ENCODE measurements around the gene CDC23. TPM values are rescaled to one million over a fixed set of nuclear protein-coding genes. Genes with fewer than 3 reads are reported as not detected.
"Not testable (repeated sequence)": the region's sequence is repeated elsewhere in the genome, so short reads cannot be mapped to it uniquely, and the experiment has no call there.

Gene CDC23
- total RNA-seq, 1 donor from 2014 or later: 40.8 TPM

DNA sequence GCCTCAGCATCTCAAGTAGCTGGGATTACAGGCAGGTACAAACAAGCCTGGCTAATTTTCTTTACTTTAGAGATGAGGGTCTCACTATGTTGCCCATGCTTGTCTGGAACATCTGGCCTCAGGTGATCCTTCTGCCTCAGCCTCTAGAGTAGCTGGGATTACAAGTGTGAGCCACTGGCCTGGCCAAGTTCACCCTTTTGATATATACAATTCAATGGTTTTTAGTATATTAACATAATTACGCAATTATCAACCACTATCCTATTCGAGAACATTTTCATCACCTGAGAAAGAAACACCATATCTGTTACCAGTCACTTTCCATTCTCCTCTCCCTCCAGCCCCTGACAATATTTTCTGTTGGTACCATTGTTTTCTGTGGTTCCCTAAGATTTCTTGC lies 3.7 kb upstream of the CDC23 start:
- H3K27me3 Mint-ChIP-seq (ENCODE audit: unreplicated experiment): peaks cover 3% of the 10 kb centered on the region
- H3K27ac Mint-ChIP-seq (ENCODE audit: unreplicated experiment): no peak overlapping the region
- H3K36me3 Mint-ChIP-seq (ENCODE audit: low read depth, unreplicated experiment): peaks cover 5% of the 10 kb centered on the region
- no peak for DNase-seq (ENCODE audit: low spot score)
- H3K9me3 Mint-ChIP-seq (ENCODE audit: unreplicated experiment): no peaks in the 10 kb centered on the region
- TF ChIP-seq, protein P1, sequence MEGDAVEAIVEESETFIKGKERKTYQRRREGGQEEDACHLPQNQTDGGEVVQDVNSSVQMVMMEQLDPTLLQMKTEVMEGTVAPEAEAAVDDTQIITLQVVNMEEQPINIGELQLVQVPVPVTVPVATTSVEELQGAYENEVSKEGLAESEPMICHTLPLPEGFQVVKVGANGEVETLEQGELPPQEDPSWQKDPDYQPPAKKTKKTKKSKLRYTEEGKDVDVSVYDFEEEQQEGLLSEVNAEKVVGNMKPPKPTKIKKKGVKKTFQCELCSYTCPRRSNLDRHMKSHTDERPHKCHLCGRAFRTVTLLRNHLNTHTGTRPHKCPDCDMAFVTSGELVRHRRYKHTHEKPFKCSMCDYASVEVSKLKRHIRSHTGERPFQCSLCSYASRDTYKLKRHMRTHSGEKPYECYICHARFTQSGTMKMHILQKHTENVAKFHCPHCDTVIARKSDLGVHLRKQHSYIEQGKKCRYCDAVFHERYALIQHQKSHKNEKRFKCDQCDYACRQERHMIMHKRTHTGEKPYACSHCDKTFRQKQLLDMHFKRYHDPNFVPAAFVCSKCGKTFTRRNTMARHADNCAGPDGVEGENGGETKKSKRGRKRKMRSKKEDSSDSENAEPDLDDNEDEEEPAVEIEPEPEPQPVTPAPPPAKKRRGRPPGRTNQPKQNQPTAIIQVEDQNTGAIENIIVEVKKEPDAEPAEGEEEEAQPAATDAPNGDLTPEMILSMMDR (IDR thresholded peaks at IDR 0.05; ENCODE audit: unreplicated experiment): no peak
- H3K4me3 Mint-ChIP-seq (ENCODE audit: unreplicated experiment): no peak overlapping the region
- peaks cover 12% of the 10 kb centered on the region for H3K4me1 Mint-ChIP-seq (ENCODE audit: unreplicated experiment)

- Mint-ChIP-seq H3K27me3 (ENCODE audit: unreplicated experiment) (peaks cover 3% of the 10 kb centered on the region), H3K4me3 (ENCODE audit: unreplicated experiment) (peak overlapping the region; percentile 100), H3K9me3 (ENCODE audit: unreplicated experiment) (no peaks in the 10 kb centered on the region), H3K36me3 (ENCODE audit: low read depth, unreplicated experiment) (peaks cover 5% of the 10 kb centered on the region), H3K27ac (ENCODE audit: unreplicated experiment) (peak overlapping the region; percentile 97), H3K4me1 (ENCODE audit: unreplicated experiment) (peaks cover 14% of the 10 kb centered on the region)
- TF ChIP-seq, protein P1 (IDR thresholded peaks at IDR 0.05; ENCODE audit: unreplicated experiment): no peak
- DNase-seq (ENCODE audit: low spot score): no peak
Observed at GRCh38 chr5:138212828-138213160, 329 bp downstream of the CDC23 start.

DNA sequence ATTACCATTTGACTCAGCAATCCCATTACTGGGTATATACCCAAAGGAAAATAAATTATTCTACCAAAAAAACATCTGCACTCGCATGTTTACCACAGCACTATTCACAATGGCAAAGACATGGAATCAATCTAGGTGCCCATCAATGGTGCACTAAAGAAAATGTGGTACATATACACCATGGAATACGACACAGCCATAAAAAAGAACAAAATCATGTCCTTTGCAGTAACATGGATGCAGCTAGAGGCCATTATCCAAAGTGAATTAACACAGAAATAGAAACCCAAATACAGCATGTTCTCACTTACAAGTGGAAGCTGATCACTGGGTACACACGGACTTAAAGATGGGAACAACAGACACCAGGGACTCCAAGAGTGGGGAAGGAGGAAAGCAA lies 2.1 kb downstream of the CDC23 start:
- Mint-ChIP-seq H3K4me3 (ENCODE audit: unreplicated experiment) (peak overlapping the region; percentile 1), H3K4me1 (ENCODE audit: unreplicated experiment) (peaks cover 14% of the 10 kb centered on the region), H3K27me3 (ENCODE audit: unreplicated experiment) (peaks cover 3% of the 10 kb centered on the region), H3K27ac (ENCODE audit: unreplicated experiment) (no peak overlapping the region), H3K9me3 (ENCODE audit: unreplicated experiment) (no peaks in the 10 kb centered on the region), H3K36me3 (ENCODE audit: low read depth, unreplicated experiment) (peaks cover 5% of the 10 kb centered on the region)
- TF ChIP-seq, protein P1 (IDR thresholded peaks at IDR 0.05; ENCODE audit: unreplicated experiment): no peak
- DNase-seq (ENCODE audit: low spot score): no peak

GRCh38 chr5:138193859-138194258 lies 19.3 kb downstream of the CDC23 start:
- not testable (repeated sequence) for H3K9me3 Mint-ChIP-seq (ENCODE audit: unreplicated experiment); H3K27me3 Mint-ChIP-seq (ENCODE audit: unreplicated experiment); H3K27ac Mint-ChIP-seq (ENCODE audit: unreplicated experiment); H3K4me1 Mint-ChIP-seq (ENCODE audit: unreplicated experiment); DNase-seq (ENCODE audit: low spot score); H3K36me3 Mint-ChIP-seq (ENCODE audit: low read depth, unreplicated experiment)
- peak overlapping the region; percentile 62 for H3K4me3 Mint-ChIP-seq (ENCODE audit: unreplicated experiment)

DNA sequence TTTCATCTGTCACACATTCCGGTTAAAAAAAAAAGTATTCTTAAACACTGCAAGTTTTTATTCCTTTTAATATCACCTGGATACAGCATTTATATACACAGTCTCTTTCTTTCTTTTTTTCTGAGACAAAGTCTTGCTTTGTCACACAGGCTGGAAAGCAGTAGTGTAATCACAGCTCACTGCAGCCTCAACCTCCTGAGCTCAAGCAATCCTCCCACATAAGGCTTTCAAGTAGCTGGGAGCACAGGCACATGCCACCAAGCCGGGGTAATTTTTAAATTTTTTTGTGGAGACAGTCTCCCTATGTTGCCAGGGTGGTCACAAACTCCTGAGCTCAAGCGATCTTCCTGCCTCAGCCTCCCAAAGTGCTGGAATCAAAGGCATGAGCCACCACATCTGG lies 20.3 kb downstream of the CDC23 start:
- TF ChIP-seq, protein P1 (IDR thresholded peaks at IDR 0.05; ENCODE audit: unreplicated experiment): no peak
- Mint-ChIP-seq H3K36me3 (ENCODE audit: low read depth, unreplicated experiment) (peaks cover 18% of the 10 kb centered on the region), H3K4me1 (ENCODE audit: unreplicated experiment) (no peaks in the 10 kb centered on the region), H3K4me3 (ENCODE audit: unreplicated experiment) (no peak overlapping the region), H3K9me3 (ENCODE audit: unreplicated experiment) (no peaks in the 10 kb centered on the region), H3K27ac (ENCODE audit: unreplicated experiment) (no peak overlapping the region), H3K27me3 (ENCODE audit: unreplicated experiment) (peaks cover 1% of the 10 kb centered on the region)
- no peak for DNase-seq (ENCODE audit: low spot score)

- Mint-ChIP-seq H3K27ac (ENCODE audit: unreplicated experiment) (no peak overlapping the region), H3K4me1 (ENCODE audit: unreplicated experiment) (peaks cover 5% of the 10 kb centered on the region), H3K4me3 (ENCODE audit: unreplicated experiment) (no peak overlapping the region), H3K27me3 (ENCODE audit: unreplicated experiment) (no peaks in the 10 kb centered on the region), H3K36me3 (ENCODE audit: low read depth, unreplicated experiment) (peaks cover 39% of the 10 kb centered on the region), H3K9me3 (ENCODE audit: unreplicated experiment) (no peaks in the 10 kb centered on the region)
- TF ChIP-seq, protein P1 (IDR thresholded peaks at IDR 0.05; ENCODE audit: unreplicated experiment): no peak
- no peak for DNase-seq (ENCODE audit: low spot score)
Observed at GRCh38 chr5:138188626-138189025, 24.5 kb downstream of the CDC23 start.

All from endothelial cell (in vitro differentiated cells).